ENCODE results near the gene AOC2.

DNA sequence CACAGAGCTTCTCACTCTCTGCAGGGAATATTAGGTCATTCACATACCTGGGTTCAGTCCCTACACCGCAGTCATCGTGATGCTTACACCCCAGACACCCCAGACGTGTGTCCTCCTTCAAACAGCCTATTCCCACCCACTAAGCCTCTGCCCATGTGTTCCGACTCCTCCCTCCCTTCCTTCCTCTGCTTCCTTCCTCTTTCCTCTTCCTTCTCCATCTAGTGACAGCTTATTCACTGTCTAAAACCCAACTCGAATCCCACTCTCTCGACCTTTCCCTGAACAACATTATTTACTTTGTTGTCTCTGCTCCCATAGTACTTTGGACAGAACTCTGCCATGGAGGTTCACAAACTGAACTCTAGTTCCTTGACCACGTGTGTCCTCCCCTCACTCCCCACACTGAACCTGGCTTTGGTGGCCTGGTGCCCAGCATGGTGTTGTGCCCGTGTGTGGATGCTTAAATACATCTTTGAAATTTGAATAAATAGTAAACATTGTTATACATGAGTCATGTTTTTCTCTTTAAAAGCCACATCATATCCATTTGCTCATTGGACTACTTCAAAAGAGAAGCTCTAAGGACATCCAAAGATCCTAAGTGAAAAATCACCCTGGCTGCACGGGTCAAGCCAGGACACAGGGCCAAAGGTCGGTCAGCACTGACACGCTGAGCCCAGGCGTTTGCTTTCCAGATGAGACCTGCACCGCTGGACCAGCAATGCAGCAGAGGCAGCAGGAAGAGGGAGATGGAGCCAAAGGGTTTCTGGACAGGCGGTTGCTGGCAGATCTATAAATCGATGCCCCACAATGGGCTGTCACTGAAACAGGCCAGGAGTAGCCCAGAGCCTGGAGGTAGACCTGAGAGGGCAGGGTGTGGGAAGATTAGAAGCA, 42.1 kb downstream of the AOC2 start:
- TF ChIP-seq, protein P1, sequence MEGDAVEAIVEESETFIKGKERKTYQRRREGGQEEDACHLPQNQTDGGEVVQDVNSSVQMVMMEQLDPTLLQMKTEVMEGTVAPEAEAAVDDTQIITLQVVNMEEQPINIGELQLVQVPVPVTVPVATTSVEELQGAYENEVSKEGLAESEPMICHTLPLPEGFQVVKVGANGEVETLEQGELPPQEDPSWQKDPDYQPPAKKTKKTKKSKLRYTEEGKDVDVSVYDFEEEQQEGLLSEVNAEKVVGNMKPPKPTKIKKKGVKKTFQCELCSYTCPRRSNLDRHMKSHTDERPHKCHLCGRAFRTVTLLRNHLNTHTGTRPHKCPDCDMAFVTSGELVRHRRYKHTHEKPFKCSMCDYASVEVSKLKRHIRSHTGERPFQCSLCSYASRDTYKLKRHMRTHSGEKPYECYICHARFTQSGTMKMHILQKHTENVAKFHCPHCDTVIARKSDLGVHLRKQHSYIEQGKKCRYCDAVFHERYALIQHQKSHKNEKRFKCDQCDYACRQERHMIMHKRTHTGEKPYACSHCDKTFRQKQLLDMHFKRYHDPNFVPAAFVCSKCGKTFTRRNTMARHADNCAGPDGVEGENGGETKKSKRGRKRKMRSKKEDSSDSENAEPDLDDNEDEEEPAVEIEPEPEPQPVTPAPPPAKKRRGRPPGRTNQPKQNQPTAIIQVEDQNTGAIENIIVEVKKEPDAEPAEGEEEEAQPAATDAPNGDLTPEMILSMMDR (IDR thresholded peaks at IDR 0.05; ENCODE audit: poor library complexity) = no peak
- TF ChIP-seq EZH2phosphoT487 (IDR thresholded peaks at IDR 0.05; ENCODE audit: low read depth, severe bottlenecking, unreplicated experiment) = no peak

Measured in hepatocyte (in vitro differentiated cells).